ENCODE data around the gene PLEKHM2.
"Not testable (repeated sequence)": the region's sequence is repeated elsewhere in the genome, so short reads cannot be mapped to it uniquely, and the experiment has no call there.

Gene PLEKHM2

GRCh38 chr1:15684042-15684461, at the start of gene PLEKHM2:
PLEKHM2 (plus strand) TSS chr1:15684320; CDS start chr1:15684559, 239 bp downstream.
- H3K4me3 ChIP-seq (ENCODE audit: low read length) = peak within 1 kb of the TSS; percentile 94
- peaks cover 43% of the 10 kb centered on the region for H3K4me1 ChIP-seq (ENCODE audit: control insufficient read depth, insufficient read depth, low read length)
- DNase-seq (ENCODE audit: low read depth) = peak; percentile 80
- H3K27me3 ChIP-seq (replicated peaks; ENCODE audit: control insufficient read depth, insufficient read depth, low read length) = no peaks in the 10 kb centered on the region
- H3K9ac ChIP-seq (ENCODE audit: low read length) = peak within 1 kb of the TSS; percentile 96
- no peaks in the 10 kb centered on the region for H3K36me3 ChIP-seq (ENCODE audit: control insufficient read depth, insufficient read depth, low read length, severe bottlenecking)
- H3K9me3 ChIP-seq (ENCODE audit: control insufficient read depth, low read length) = no peaks in the 10 kb centered on the region

DNA sequence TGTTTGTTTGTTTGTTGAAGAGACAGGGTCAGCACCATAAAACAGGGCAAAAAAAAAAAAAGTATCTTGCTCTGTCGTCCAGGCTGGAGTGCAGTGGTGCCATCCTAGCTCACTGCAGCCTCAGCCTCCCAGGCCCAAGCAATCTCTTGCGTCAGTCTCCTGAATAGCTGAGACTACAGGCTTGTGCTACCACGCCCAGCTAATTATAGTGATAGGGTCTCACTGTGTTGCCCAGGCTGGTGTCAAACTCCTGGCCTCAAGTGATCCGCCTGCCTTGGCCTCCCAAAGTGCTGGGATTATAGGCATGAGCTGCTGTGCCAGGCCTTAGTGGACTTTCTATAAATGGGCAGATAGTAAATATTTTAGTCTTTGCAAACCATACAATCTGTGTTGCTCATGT, 47.7 kb upstream of the PLEKHM2 start:
- Histone ChIP-seq H3K27me3 (replicated peaks; ENCODE audit: control insufficient read depth, insufficient read depth, low read length) (no peaks in the 10 kb centered on the region), H3K36me3 (ENCODE audit: control insufficient read depth, insufficient read depth, low read length, severe bottlenecking) (peaks cover 91% of the 10 kb centered on the region), H3K9ac (ENCODE audit: low read length) (no peak overlapping the region), H3K4me1 (ENCODE audit: control insufficient read depth, insufficient read depth, low read length) (peaks cover 32% of the 10 kb centered on the region), H3K9me3 (ENCODE audit: control insufficient read depth, low read length) (no peaks in the 10 kb centered on the region), H3K4me3 (ENCODE audit: low read length) (no peak overlapping the region)
- no peak for DNase-seq (ENCODE audit: low read depth)

- Histone ChIP-seq H3K36me3 (ENCODE audit: control insufficient read depth, insufficient read depth, low read length, severe bottlenecking) (peaks cover 87% of the 10 kb centered on the region), H3K9me3 (ENCODE audit: control insufficient read depth, low read length) (no peaks in the 10 kb centered on the region), H3K4me1 (ENCODE audit: control insufficient read depth, insufficient read depth, low read length) (peaks cover 29% of the 10 kb centered on the region), H3K4me3 (ENCODE audit: low read length) (no peak overlapping the region), H3K27me3 (replicated peaks; ENCODE audit: control insufficient read depth, insufficient read depth, low read length) (no peaks in the 10 kb centered on the region), H3K9ac (ENCODE audit: low read length) (peak overlapping the region; percentile 43)
- DNase-seq (ENCODE audit: low read depth) = peak; percentile 67
Observed at GRCh38 chr1:15637826-15638225, 46.3 kb upstream of the PLEKHM2 start.

DNA sequence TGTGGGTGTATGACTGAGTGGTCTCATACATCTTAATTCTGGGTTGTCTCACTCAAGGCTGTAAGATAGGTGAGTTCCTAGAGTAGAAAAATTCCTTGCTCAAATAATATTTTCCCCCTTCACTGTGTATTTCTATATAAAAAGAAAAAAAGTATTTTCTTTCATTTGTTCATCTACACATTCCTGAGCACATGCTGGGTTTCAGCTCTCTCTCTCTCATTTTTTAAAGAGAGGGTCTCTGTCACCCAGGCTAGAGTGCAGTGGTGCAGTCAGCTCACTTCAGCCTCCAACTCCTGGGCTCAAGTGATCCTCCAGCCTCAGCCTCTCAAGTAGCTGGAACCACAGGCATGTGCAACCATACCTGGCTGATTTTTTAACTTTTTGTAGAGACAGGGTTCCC, 44.9 kb upstream of the PLEKHM2 start:
- H3K4me3 ChIP-seq (ENCODE audit: low read length) = no peak overlapping the region
- H3K36me3 ChIP-seq (ENCODE audit: control insufficient read depth, insufficient read depth, low read length, severe bottlenecking) = peaks cover 87% of the 10 kb centered on the region
- H3K4me1 ChIP-seq (ENCODE audit: control insufficient read depth, insufficient read depth, low read length) = peaks cover 29% of the 10 kb centered on the region
- no peaks in the 10 kb centered on the region for H3K9me3 ChIP-seq (ENCODE audit: control insufficient read depth, low read length)
- no peak for DNase-seq (ENCODE audit: low read depth)
- no peaks in the 10 kb centered on the region for H3K27me3 ChIP-seq (replicated peaks; ENCODE audit: control insufficient read depth, insufficient read depth, low read length)
- H3K9ac ChIP-seq (ENCODE audit: low read length) = no peak overlapping the region

GRCh38 chr1:15639931-15640330, 44.2 kb upstream of the PLEKHM2 start:
- H3K36me3 ChIP-seq (ENCODE audit: control insufficient read depth, insufficient read depth, low read length, severe bottlenecking) = peaks cover 82% of the 10 kb centered on the region
- H3K9ac ChIP-seq (ENCODE audit: low read length) = no peak overlapping the region
- H3K9me3 ChIP-seq (ENCODE audit: control insufficient read depth, low read length) = no peaks in the 10 kb centered on the region
- H3K27me3 ChIP-seq (replicated peaks; ENCODE audit: control insufficient read depth, insufficient read depth, low read length) = no peaks in the 10 kb centered on the region
- H3K4me3 ChIP-seq (ENCODE audit: low read length) = no peak overlapping the region
- H3K4me1 ChIP-seq (ENCODE audit: control insufficient read depth, insufficient read depth, low read length) = peaks cover 29% of the 10 kb centered on the region
- no peak for DNase-seq (ENCODE audit: low read depth)

DNA sequence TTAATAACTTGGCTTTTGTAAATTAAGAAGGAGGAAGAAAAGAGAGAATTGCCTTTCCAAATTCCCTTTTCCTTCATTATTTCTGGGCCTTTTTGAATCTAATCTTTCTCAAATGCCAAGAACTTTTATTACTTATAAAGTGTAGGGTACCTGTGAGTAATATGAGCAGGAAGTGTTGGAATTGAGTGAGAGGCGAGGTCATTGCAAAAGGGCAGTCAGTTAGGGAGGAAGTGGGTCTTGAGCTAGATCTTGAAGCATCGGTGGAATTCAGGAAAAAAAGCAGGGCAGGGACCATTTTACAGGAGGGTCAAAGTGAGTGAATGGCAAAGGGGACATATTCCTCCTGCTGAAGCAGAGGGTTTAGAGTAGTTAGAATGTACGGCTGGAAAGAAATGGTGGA, 43.5 kb upstream of the PLEKHM2 start:
- H3K9me3 ChIP-seq (ENCODE audit: control insufficient read depth, low read length) = no peaks in the 10 kb centered on the region
- no peak for DNase-seq (ENCODE audit: low read depth)
- no peak overlapping the region for H3K4me3 ChIP-seq (ENCODE audit: low read length)
- peaks cover 82% of the 10 kb centered on the region for H3K36me3 ChIP-seq (ENCODE audit: control insufficient read depth, insufficient read depth, low read length, severe bottlenecking)
- peaks cover 29% of the 10 kb centered on the region for H3K4me1 ChIP-seq (ENCODE audit: control insufficient read depth, insufficient read depth, low read length)
- H3K27me3 ChIP-seq (replicated peaks; ENCODE audit: control insufficient read depth, insufficient read depth, low read length) = no peaks in the 10 kb centered on the region
- no peak overlapping the region for H3K9ac ChIP-seq (ENCODE audit: low read length)

DNA sequence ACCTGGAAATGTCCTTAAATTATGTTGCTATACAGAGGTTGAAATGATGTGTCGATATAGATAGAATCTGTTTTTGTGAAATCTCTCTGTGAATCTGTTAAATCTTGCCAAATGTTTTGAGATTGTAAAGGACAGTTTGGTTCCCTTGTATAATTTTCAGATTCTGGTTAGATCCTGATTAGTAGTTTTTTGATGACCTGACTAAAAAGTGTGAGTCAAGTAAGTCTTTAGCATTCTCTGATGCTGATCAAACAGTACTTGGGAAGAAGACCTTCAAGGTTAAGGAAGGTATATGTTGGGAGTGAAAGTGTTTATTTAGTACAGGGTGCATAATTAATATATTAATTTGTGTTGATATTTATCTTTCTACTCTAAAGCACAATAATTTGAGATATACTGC, 34.2 kb upstream of the PLEKHM2 start:
- no peaks in the 10 kb centered on the region for H3K27me3 ChIP-seq (replicated peaks; ENCODE audit: control insufficient read depth, insufficient read depth, low read length)
- peaks cover 10% of the 10 kb centered on the region for H3K4me1 ChIP-seq (ENCODE audit: control insufficient read depth, insufficient read depth, low read length)
- H3K9ac ChIP-seq (ENCODE audit: low read length) = no peak overlapping the region
- H3K4me3 ChIP-seq (ENCODE audit: low read length) = no peak overlapping the region
- DNase-seq (ENCODE audit: low read depth) = no peak
- H3K9me3 ChIP-seq (ENCODE audit: control insufficient read depth, low read length) = no peaks in the 10 kb centered on the region
- H3K36me3 ChIP-seq (ENCODE audit: control insufficient read depth, insufficient read depth, low read length, severe bottlenecking) = peaks cover 84% of the 10 kb centered on the region

GRCh38 chr1:15650433-15650832, 33.7 kb upstream of the PLEKHM2 start:
- no peak overlapping the region for H3K4me3 ChIP-seq (ENCODE audit: low read length)
- H3K9me3 ChIP-seq (ENCODE audit: control insufficient read depth, low read length) = no peaks in the 10 kb centered on the region
- DNase-seq (ENCODE audit: low read depth) = no peak
- H3K9ac ChIP-seq (ENCODE audit: low read length) = no peak overlapping the region
- peaks cover 10% of the 10 kb centered on the region for H3K4me1 ChIP-seq (ENCODE audit: control insufficient read depth, insufficient read depth, low read length)
- peaks cover 83% of the 10 kb centered on the region for H3K36me3 ChIP-seq (ENCODE audit: control insufficient read depth, insufficient read depth, low read length, severe bottlenecking)
- no peaks in the 10 kb centered on the region for H3K27me3 ChIP-seq (replicated peaks; ENCODE audit: control insufficient read depth, insufficient read depth, low read length)

- not testable (repeated sequence) for DNase-seq (ENCODE audit: low read depth); H3K9me3 ChIP-seq (ENCODE audit: control insufficient read depth, low read length); H3K27me3 ChIP-seq (replicated peaks; ENCODE audit: control insufficient read depth, insufficient read depth, low read length); H3K4me3 ChIP-seq (ENCODE audit: low read length); H3K9ac ChIP-seq (ENCODE audit: low read length)
- Histone ChIP-seq H3K4me1 (ENCODE audit: control insufficient read depth, insufficient read depth, low read length) (peaks cover 10% of the 10 kb centered on the region), H3K36me3 (ENCODE audit: control insufficient read depth, insufficient read depth, low read length, severe bottlenecking) (peaks cover 85% of the 10 kb centered on the region)
Observed at GRCh38 chr1:15652130-15652529, 32.0 kb upstream of the PLEKHM2 start.

GRCh38 chr1:15654091-15654690, 29.9 kb upstream of the PLEKHM2 start:
- Histone ChIP-seq H3K4me1 (ENCODE audit: control insufficient read depth, insufficient read depth, low read length) (peaks cover 10% of the 10 kb centered on the region), H3K4me3 (ENCODE audit: low read length) (no peak overlapping the region), H3K36me3 (ENCODE audit: control insufficient read depth, insufficient read depth, low read length, severe bottlenecking) (peaks cover 84% of the 10 kb centered on the region), H3K9me3 (ENCODE audit: control insufficient read depth, low read length) (no peaks in the 10 kb centered on the region), H3K27me3 (replicated peaks; ENCODE audit: control insufficient read depth, insufficient read depth, low read length) (no peaks in the 10 kb centered on the region), H3K9ac (ENCODE audit: low read length) (no peak overlapping the region)
- DNase-seq (ENCODE audit: low read depth) = no peak

DNA sequence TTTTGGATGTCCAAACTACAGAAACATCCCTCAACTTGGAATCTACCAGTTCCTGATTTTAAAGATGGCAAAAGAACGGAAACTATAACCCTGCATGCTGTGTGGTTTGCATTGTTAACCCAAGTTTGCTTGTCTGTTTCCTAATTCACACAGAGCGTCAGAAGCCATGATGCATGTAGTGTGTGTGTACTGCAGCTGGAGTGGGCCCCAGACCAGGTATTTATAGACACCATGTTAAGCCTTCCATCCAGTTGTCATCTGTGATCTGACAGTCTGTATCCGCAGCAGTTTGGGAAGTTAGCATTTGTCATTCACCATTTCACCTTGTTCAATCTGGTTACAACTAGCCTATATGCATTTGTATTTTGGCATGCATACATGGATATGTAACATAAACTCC, 27.7 kb upstream of the PLEKHM2 start:
- no peaks in the 10 kb centered on the region for H3K4me1 ChIP-seq (ENCODE audit: control insufficient read depth, insufficient read depth, low read length)
- no peak overlapping the region for H3K9ac ChIP-seq (ENCODE audit: low read length)
- peaks cover 88% of the 10 kb centered on the region for H3K36me3 ChIP-seq (ENCODE audit: control insufficient read depth, insufficient read depth, low read length, severe bottlenecking)
- H3K27me3 ChIP-seq (replicated peaks; ENCODE audit: control insufficient read depth, insufficient read depth, low read length) = no peaks in the 10 kb centered on the region
- DNase-seq (ENCODE audit: low read depth) = no peak
- H3K4me3 ChIP-seq (ENCODE audit: low read length) = no peak overlapping the region
- no peaks in the 10 kb centered on the region for H3K9me3 ChIP-seq (ENCODE audit: control insufficient read depth, low read length)

DNA sequence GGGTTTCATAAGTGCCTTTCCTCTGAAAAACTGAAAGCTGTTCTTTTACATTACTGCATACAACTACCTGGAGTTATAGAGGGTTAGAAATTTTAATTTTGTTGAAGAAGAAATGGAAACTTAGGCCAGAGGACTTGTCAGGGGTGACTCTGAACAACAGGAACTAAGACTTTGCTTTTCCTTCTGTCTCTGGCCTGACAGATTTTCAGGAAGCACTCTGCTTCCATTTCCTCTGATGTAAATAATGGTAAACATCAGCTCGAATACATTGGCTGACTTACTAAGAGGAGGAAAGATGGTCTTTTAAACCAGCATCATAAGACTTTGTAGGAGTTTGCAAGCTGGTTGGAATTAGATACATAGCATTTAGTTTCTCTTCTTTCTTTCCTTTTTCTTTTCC, 27.1 kb upstream of the PLEKHM2 start:
- Histone ChIP-seq H3K36me3 (ENCODE audit: control insufficient read depth, insufficient read depth, low read length, severe bottlenecking) (peaks cover 88% of the 10 kb centered on the region), H3K27me3 (replicated peaks; ENCODE audit: control insufficient read depth, insufficient read depth, low read length) (no peaks in the 10 kb centered on the region), H3K4me3 (ENCODE audit: low read length) (no peak overlapping the region), H3K9ac (ENCODE audit: low read length) (no peak overlapping the region), H3K4me1 (ENCODE audit: control insufficient read depth, insufficient read depth, low read length) (no peaks in the 10 kb centered on the region), H3K9me3 (ENCODE audit: control insufficient read depth, low read length) (no peaks in the 10 kb centered on the region)
- no peak for DNase-seq (ENCODE audit: low read depth)
